AG09309 (cell line): ENCODE data around the gene AGPAT4.
A peak's percentile ranks its signal among the peaks of the same experiment; 100 is the strongest.

Experiments
- DNase-seq: peaks from one replicate; pipeline ENCODE4 v3.0.0-alpha.2; 2010; ENCODE audit warnings: low read depth
- H3K4me3 ChIP-seq: 2 replicates; pipeline ENCODE4 v1.5.1; 2011; ENCODE audit warnings: mild to moderate bottlenecking, low read depth, low read length, moderate library complexity; ENCODE audit not compliant: control insufficient read depth
- CTCF ChIP-seq: IDR thresholded peaks from 2 replicates; pipeline ENCODE4 v1.5.1; 2011; ENCODE audit warnings: mild to moderate bottlenecking, low read depth, low read length, inconsistent platforms; ENCODE audit not compliant: insufficient read depth, control insufficient read depth; ENCODE audit errors: missing control alignments

Gene AGPAT4

GRCh38 chr6:161245363-161245762, 28.5 kb downstream of the AGPAT4 start:
- no peak overlapping the region for H3K4me3 ChIP-seq

GRCh38 chr6:161244725-161245124, 29.1 kb downstream of the AGPAT4 start:
- no peak overlapping the region for H3K4me3 ChIP-seq
- no peak for DNase-seq
- no peak for TF ChIP-seq CTCF

More at GRCh38 chr6:161245363-161245762, 28.5 kb downstream of the AGPAT4 start:
- DNase-seq: no peak
- no peak for TF ChIP-seq CTCF

- peak; percentile 86 for DNase-seq
- peak; percentile 23 for TF ChIP-seq CTCF
- H3K4me3 ChIP-seq: peak overlapping the region; percentile 5
These were observed 30.8 kb downstream of the AGPAT4 start for GRCh38 chr6:161242779-161243693.

- TF ChIP-seq CTCF: no peak
- H3K4me3 ChIP-seq: no peak overlapping the region
- no peak for DNase-seq
These were observed 31.7 kb downstream of the AGPAT4 start for GRCh38 chr6:161242113-161242512.

- no peak for TF ChIP-seq CTCF
- no peak for DNase-seq
- H3K4me3 ChIP-seq: no peak overlapping the region
These were observed 34.9 kb downstream of the AGPAT4 start for GRCh38 chr6:161239001-161239400.

GRCh38 chr6:161238500-161238899, 35.4 kb downstream of the AGPAT4 start:
- no peak for TF ChIP-seq CTCF

More at GRCh38 chr6:161238500-161238899, 35.4 kb downstream of the AGPAT4 start:
- H3K4me3 ChIP-seq: no peak overlapping the region
- DNase-seq: no peak
